K562 (cell line): ENCODE measurements around the gene SLC16A14. TPM values are rescaled to one million over a fixed set of nuclear protein-coding genes. Genes with fewer than 3 reads are reported as not detected.

Experiments used
- ATAC-seq: fragments of 200-7000 bp; cut with Tn5 transposase; 3 replicates; pipeline ENCODE4 v1.9.1; 2020; ENCODE audit warnings: moderate library complexity
- BruUV-seq: library from RNA; stranded (reverse); fragments of 400-500 nt; replicated peaks from 2 replicates; lab custom pipeline; 2021; lab: Mats Ljungman, UMichigan
- CTCF ChIA-PET: fragments of 300-600 bp; formaldehyde crosslinking; extraction: SDS; loops from one replicate; lab custom pipeline; 2021; ENCODE audit warnings: low intra/inter-chr PET ratio; lab: Yijun Ruan, JAX
- POLR2A ChIA-PET: fragments of 300-600, 350-650 bp; sonication (Branson Sonifier 250); formaldehyde crosslinking; extraction: SDS; loops from one replicate; lab custom pipeline; 2021; ENCODE audit warnings: antibody characterized with exemption, inconsistent platforms; lab: Yijun Ruan, JAX
- DNase-seq, 4 experiments: peaks; one replicate each; pipeline versions ENCODE4 v3.0.0 to v3.0.0-alpha.2; 2011 to 2018; ENCODE audit warnings: low spot score in 3 of 4, mixed read lengths in 3 of 4; ENCODE audit errors: extremely low read depth in 1 of 4
- FAIRE-seq: peaks from 2 replicates; lab custom pipeline; 2011; peaks lifted over from hg19 to GRCh38; lab: Jason Lieb, UNC
- H2AFZ ChIP-seq: 2 replicates; pipeline ENCODE4 v1.6.0; 2011; ENCODE audit warnings: low read depth, low read length, control low read depth, inconsistent platforms
- H3K27ac ChIP-seq: fragments of 200-600 bp; 3 replicates; pipeline ENCODE4 v1.8.0; 2011; ENCODE audit warnings: low read depth, mild to moderate bottlenecking, control low read depth, inconsistent platforms, low read length, moderate library complexity, mixed read lengths; ENCODE audit errors: extremely low read depth
- H3K27me3 ChIP-seq, 2 experiments: fragments of 300-600 bp in 1 of 2; 2 replicates in 1 of 2; 3 replicates in 1 of 2; pipeline versions ENCODE4 v1.6.0 to v1.8.0; 2011; ENCODE audit warnings: inconsistent platforms in 2 of 2, low read length in 2 of 2, mild to moderate bottlenecking in 1 of 2, mixed read lengths in 1 of 2, moderate library complexity in 1 of 2; ENCODE audit not compliant: control insufficient read depth in 2 of 2, insufficient read depth in 2 of 2
- H3K36me3 ChIP-seq: fragments of 300-600 bp; 3 replicates; pipeline ENCODE4 v1.8.0; 2011; ENCODE audit warnings: mild to moderate bottlenecking, low read length, inconsistent platforms; ENCODE audit not compliant: control insufficient read depth, insufficient read depth
- H3K4me1 ChIP-seq, 2 experiments: fragments of 200-600 bp in 1 of 2; replicated peaks in 1 of 2; 2 replicates in 1 of 2; 3 replicates in 1 of 2; pipeline versions ENCODE4 v1.5.1 to v1.8.0; 2011; ENCODE audit warnings: inconsistent platforms in 2 of 2, low read length in 2 of 2, mild to moderate bottlenecking in 1 of 2, mixed read lengths in 1 of 2, moderate library complexity in 1 of 2; ENCODE audit not compliant: control insufficient read depth in 2 of 2, insufficient read depth in 2 of 2
- H3K4me2 ChIP-seq: 2 replicates; pipeline ENCODE4 v1.6.1; 2011; ENCODE audit warnings: low read length, control low read depth, inconsistent platforms, mixed read lengths; ENCODE audit not compliant: insufficient read depth
- H3K4me3 ChIP-seq: fragments of 200-600 bp; sonication (generic), shearing (Covaris generic); 2 replicates; pipeline ENCODE4 v1.5.1; 2016; ENCODE audit warnings: control low read depth, inconsistent platforms
- H3K79me2 ChIP-seq: fragments of 200-600 bp; 3 replicates; pipeline ENCODE4 v1.8.0; 2011; ENCODE audit warnings: low read length, inconsistent platforms; ENCODE audit not compliant: control insufficient read depth, insufficient read depth
- H3K9ac ChIP-seq, 2 experiments: 2 replicates each; pipeline versions ENCODE4 v1.6.0 to v1.6.1; 2011; ENCODE audit warnings: low read depth in 2 of 2, low read length in 2 of 2, control low read depth in 1 of 2, inconsistent platforms in 1 of 2, mild to moderate bottlenecking in 1 of 2, mixed read lengths in 1 of 2; ENCODE audit not compliant: insufficient read depth in 1 of 2
- H3K9me1 ChIP-seq: one replicate; pipeline ENCODE4 v1.6.0; 2011; ENCODE audit warnings: inconsistent platforms, mild to moderate bottlenecking, low read length, moderate library complexity; ENCODE audit not compliant: control insufficient read depth, insufficient read depth
- H3K9me3 ChIP-seq: replicated peaks from 2 replicates; pipeline ENCODE4 v1.5.1; 2011; ENCODE audit warnings: low read depth, low read length, inconsistent platforms; ENCODE audit not compliant: control insufficient read depth, insufficient read depth
- H4K20me1 ChIP-seq: replicated peaks from 2 replicates; pipeline ENCODE4 v1.6.1; 2011; ENCODE audit warnings: low read length, inconsistent platforms, mixed read lengths; ENCODE audit not compliant: control insufficient read depth, insufficient read depth
- ARID3B ChIP-seq: fragments of 250-450 bp; sonication (Bioruptor Pico); IDR thresholded peaks from 2 replicates; pipeline ENCODE4 v1.4.0; 2020; ENCODE audit warnings: borderline replicate concordance
- VEZF1 ChIP-seq: fragments of 200-800 bp; sonication (Bioruptor generic); IDR thresholded peaks from 2 replicates; pipeline ENCODE4 v1.6.1; 2017; ENCODE audit warnings: missing genetic modification characterization, missing compliant biosample characterization
- ZBTB33 ChIP-seq: sonication (generic); formaldehyde crosslinking; IDR thresholded peaks from 2 replicates; pipeline ENCODE4 v1.8.1; 2023; ENCODE audit warnings: mild to moderate bottlenecking, missing genetic modification reagents
- WGBS: fragments of 100-300 bp; shearing (Covaris generic); methylation state at CpG from one replicate; pipeline ENCODE4 v1.1.6; 2016; ENCODE audit warnings: low coverage, mixed read lengths; ENCODE audit not compliant: insufficient coverage; ENCODE audit errors: missing lambda C conversion rate; 5-methylcytosine and 5-hydroxymethylcytosine counted together
- in situ Hi-C: fragments of 300-500 bp; cut with MboI; formaldehyde crosslinking; loops from 4 replicates; pipeline ENCODE4 v1.15.0; 2018; ENCODE audit warnings: inconsistent platforms, mixed read lengths
- intact Hi-C: fragments of 100-400 bp; cut with micrococcal nuclease; formaldehyde crosslinking; loops from 2 replicates; pipeline ENCODE4 v1.14.2; 2022
- polyA plus RNA-seq, 8 experiments: library from polyadenylated mRNA; depleted of rRNA in 4 of 8; stranded (reverse) in 5 of 8; unstranded in 3 of 8; fragments of >200 nt; fragmentation: Nextera tagmentation in 2 of 8; fragmentation: Illumina TruSeq in 1 of 8; extraction: Ambion mirVana in 2 of 8; extraction: Trizol in 1 of 8; gene quantifications; 2 replicates each; pipeline versions ENCODE4 v1.2.1 to v1.2.3, GENCODE V29; 2011 to 2014; ENCODE audit warnings: inconsistent platforms in 1 of 8, missing spikeins in 1 of 8
- total RNA-seq, 7 experiments: library from RNA; depleted of rRNA in 6 of 7; stranded (reverse); fragments of >200 nt in 6 of 7; fragmentation: Illumina TruSeq in 2 of 7; extraction: Trizol in 2 of 7; gene quantifications; 2 replicates each; pipeline versions ENCODE4 v1.2.1 to v1.2.3, GENCODE V29; 2011 to 2021; ENCODE audit warnings: low replicate concordance in 1 of 7

Gene SLC16A14
- total and polyA plus RNA-seq, 9 of the 15 experiments (the other 6 are each of a cell fraction or from before 2014, with no cell fraction given), result not detected

GRCh38 chr2:230069402-230069801 lies 678 bp upstream of the SLC16A14 start (continued):
- TF ChIP-seq VEZF1, result no peak

- Histone ChIP-seq H3K79me2 (no peaks in the 10 kb centered on the region), H4K20me1 (no peaks in the 10 kb centered on the region), H3K9ac (no peak overlapping the region), H3K27me3 (peaks cover 0 to 35% of the 10 kb centered on the region in 2 experiments; a peak in 2 of 5 replicates), H3K9me1 (no peaks in the 10 kb centered on the region), H3K27ac (no peak overlapping the region), H3K4me1 (peaks cover 0 to 11% of the 10 kb centered on the region in 2 experiments; a peak in 3 of 5 replicates), H2AFZ (no peak overlapping the region), H3K36me3 (no peaks in the 10 kb centered on the region), H3K9me3 (no peaks in the 10 kb centered on the region), H3K4me2 (no peak overlapping the region), H3K4me3 (no peak overlapping the region)
- no TSS peak for BruUV-seq
- ATAC-seq (no peak), DNase-seq (no peak), FAIRE-seq (no peak)
- whole genome bisulfite sequencing, result 52% methylated on average over 29 of the region's 60 CpGs
- in situ Hi-C loops, result no loop called here
- TF ChIP-seq ZBTB33, result 0 out of 2 replicates have a peak, but pooled peaks have one; percentile 14
- TF ChIP-seq ARID3B (CRISPR knock-in tag), result no peak
- POLR2A ChIA-PET, result interaction anchor here (0.6 kb wide), 1 partner anchor 18 kb away, joined by 3 read pairs; no protein-coding TSS in a partner anchor
- CTCF ChIA-PET, result no interaction called here
- intact Hi-C loops, result loop anchor here (10.0 kb wide), 1 partner anchor 63 kb away; no protein-coding TSS in a partner anchor
These were observed 591 bp downstream of the SLC16A14 start for GRCh38 chr2:230068016-230068650.
